Neural cell (in vitro differentiated cells): Measurements from ENCODE around the gene SDK1. TPM values are rescaled to one million over a fixed set of nuclear protein-coding genes. Genes with fewer than 3 reads are reported as not detected.

Source experiments
- H2AFZ ChIP-seq: fragments of 200-600, 300-800 bp; sonication (generic), shearing (Covaris generic); 2 replicates; pipeline ENCODE4 v1.6.0; 2014; ENCODE audit warnings: low read depth, mild to moderate bottlenecking, antibody characterized with exemption, low read length, moderate library complexity
- H3F3A ChIP-seq: fragments of 200-600 bp; shearing (Covaris generic); 2 replicates; pipeline ENCODE4 v1.6.1; 2016; ENCODE audit warnings: mild to moderate bottlenecking, moderate library complexity, mixed read lengths, antibody characterized with exemption, low read length; ENCODE audit not compliant: insufficient read depth, poor library complexity, severe bottlenecking
- H3K27ac ChIP-seq: fragments of 200-600, 300-800 bp; sonication (generic), shearing (Covaris generic); 2 replicates; pipeline ENCODE4 v1.5.1; 2014; ENCODE audit warnings: mild to moderate bottlenecking, low read length, moderate library complexity
- H3K27me3 ChIP-seq: fragments of 300-800, 200-600 bp; sonication (generic), shearing (Covaris generic); 2 replicates; pipeline ENCODE4 v1.6.0; 2014; ENCODE audit warnings: mild to moderate bottlenecking, low read depth, low read length, moderate library complexity; ENCODE audit not compliant: insufficient read depth
- H3K36me3 ChIP-seq: fragments of 300-800, 200-600 bp; sonication (generic), shearing (Covaris generic); 2 replicates; pipeline ENCODE4 v1.5.1; 2014; ENCODE audit warnings: mild to moderate bottlenecking, antibody characterized with exemption, low read length, moderate library complexity; ENCODE audit not compliant: insufficient read depth
- H3K4me2 ChIP-seq: fragments of 300-800, 200-600 bp; sonication (generic), shearing (Covaris generic); 2 replicates; pipeline ENCODE4 v1.6.0; 2014; ENCODE audit warnings: mild to moderate bottlenecking, low read length
- H3K4me3 ChIP-seq: fragments of 300-800, 200-600 bp; sonication (generic), shearing (Covaris generic); 2 replicates; pipeline ENCODE4 v1.5.1; 2014; ENCODE audit warnings: mild to moderate bottlenecking, low read length, moderate library complexity
- H3K79me2 ChIP-seq: fragments of 200-600 bp; shearing (Covaris generic); replicated peaks from 2 replicates; pipeline ENCODE4 v1.6.0; 2014; ENCODE audit warnings: mild to moderate bottlenecking, low read length, moderate library complexity; ENCODE audit not compliant: insufficient read depth
- H3K9ac ChIP-seq: fragments of 300-800, 200-600 bp; sonication (generic), shearing (Covaris generic); 2 replicates; pipeline ENCODE4 v1.6.1; 2016; ENCODE audit warnings: mild to moderate bottlenecking, low read length, mixed read lengths
- H3K9me2 ChIP-seq: fragments of 200-600 bp; shearing (Covaris generic); 2 replicates; pipeline ENCODE4 v1.6.1; 2016; ENCODE audit warnings: mild to moderate bottlenecking, low read length, mixed read lengths; ENCODE audit not compliant: insufficient read depth
- H3K9me3 ChIP-seq: fragments of 200-600, 300-800 bp; sonication (generic), shearing (Covaris generic); 2 replicates; pipeline ENCODE4 v1.6.1; 2016; ENCODE audit warnings: mild to moderate bottlenecking, mixed run types, low read length, moderate library complexity, mixed read lengths
- H4K20me1 ChIP-seq: fragments of 200-600 bp; shearing (Covaris generic); 2 replicates; pipeline ENCODE4 v1.6.1; 2016; ENCODE audit warnings: mild to moderate bottlenecking, mixed run types; ENCODE audit not compliant: insufficient read depth
- EP300 ChIP-seq: fragments of 450-650 bp; conservative IDR thresholded peaks from 2 replicates; pipeline ENCODE4 v1.6.1; 2014; ENCODE audit warnings: antibody characterized with exemption, mild to moderate bottlenecking, moderate library complexity; ENCODE audit not compliant: poor library complexity, severe bottlenecking
- EZH2 ChIP-seq: fragments of 200-600, 300-800 bp; shearing (Covaris generic), sonication (generic); IDR thresholded peaks from 2 replicates; pipeline ENCODE4 v1.6.1; 2014; ENCODE audit warnings: antibody characterized with exemption, low read length, borderline replicate concordance, mild to moderate bottlenecking; ENCODE audit not compliant: insufficient read depth, poor library complexity, severe bottlenecking
- MXI1 ChIP-seq: fragments of 450-650 bp; conservative IDR thresholded peaks from 2 replicates; pipeline ENCODE4 v1.6.1; 2014; ENCODE audit warnings: antibody characterized with exemption, mild to moderate bottlenecking; ENCODE audit not compliant: poor library complexity, severe bottlenecking
- POLR2AphosphoS5 ChIP-seq: IDR thresholded peaks from 2 replicates; pipeline ENCODE4 v1.6.1; 2012
- RAD21 ChIP-seq: fragments of 450-650 bp; conservative IDR thresholded peaks from 2 replicates; pipeline ENCODE4 v1.6.1; 2014; ENCODE audit warnings: antibody characterized with exemption, mild to moderate bottlenecking, moderate library complexity
- SMC3 ChIP-seq: fragments of 450-650 bp; conservative IDR thresholded peaks from 2 replicates; pipeline ENCODE4 v1.6.1; 2014; ENCODE audit warnings: antibody characterized with exemption, mild to moderate bottlenecking, moderate library complexity; ENCODE audit not compliant: poor library complexity
- TAF1 ChIP-seq: IDR thresholded peaks from 2 replicates; pipeline ENCODE4 v1.6.1; 2012; ENCODE audit warnings: low read depth
- polyA plus RNA-seq: library from polyadenylated mRNA; depleted of rRNA; stranded (reverse); fragments of >200 nt; gene quantifications from 2 replicates; pipeline ENCODE4 v1.2.3, GENCODE V29; 2014
- TF ChIP-seq, protein P1 (sequence below): IDR thresholded peaks from 2 replicates; pipeline ENCODE4 v1.6.1; 2012; ENCODE audit warnings: borderline replicate concordance
- TF ChIP-seq, protein P2 (sequence below): fragments of 450-650 bp; IDR thresholded peaks from 2 replicates; pipeline ENCODE4 v1.5.1; 2014; ENCODE audit warnings: antibody characterized with exemption, mild to moderate bottlenecking, moderate library complexity; ENCODE audit not compliant: poor library complexity, severe bottlenecking

SDK1 gene
- polyA plus RNA-seq, 1 donor from 2014 or later: 2.7 TPM

- no peak overlapping the region for H3K4me3 ChIP-seq
- no peak overlapping the region for H3K27ac ChIP-seq
- H3K9ac ChIP-seq: no peak overlapping the region
- H3K27me3 ChIP-seq: no peaks in the 10 kb centered on the region
- no peak overlapping the region for H3K4me2 ChIP-seq
- no peak overlapping the region for H2AFZ ChIP-seq
- no peaks in the 10 kb centered on the region for H3F3A ChIP-seq
- no peaks in the 10 kb centered on the region for H3K36me3 ChIP-seq
- H3K9me2 ChIP-seq: no peaks in the 10 kb centered on the region
- H3K9me3 ChIP-seq: peaks cover 5% of the 10 kb centered on the region
- H4K20me1 ChIP-seq: no peaks in the 10 kb centered on the region
- no peak for TF ChIP-seq SMC3
- TF ChIP-seq, protein P1, sequence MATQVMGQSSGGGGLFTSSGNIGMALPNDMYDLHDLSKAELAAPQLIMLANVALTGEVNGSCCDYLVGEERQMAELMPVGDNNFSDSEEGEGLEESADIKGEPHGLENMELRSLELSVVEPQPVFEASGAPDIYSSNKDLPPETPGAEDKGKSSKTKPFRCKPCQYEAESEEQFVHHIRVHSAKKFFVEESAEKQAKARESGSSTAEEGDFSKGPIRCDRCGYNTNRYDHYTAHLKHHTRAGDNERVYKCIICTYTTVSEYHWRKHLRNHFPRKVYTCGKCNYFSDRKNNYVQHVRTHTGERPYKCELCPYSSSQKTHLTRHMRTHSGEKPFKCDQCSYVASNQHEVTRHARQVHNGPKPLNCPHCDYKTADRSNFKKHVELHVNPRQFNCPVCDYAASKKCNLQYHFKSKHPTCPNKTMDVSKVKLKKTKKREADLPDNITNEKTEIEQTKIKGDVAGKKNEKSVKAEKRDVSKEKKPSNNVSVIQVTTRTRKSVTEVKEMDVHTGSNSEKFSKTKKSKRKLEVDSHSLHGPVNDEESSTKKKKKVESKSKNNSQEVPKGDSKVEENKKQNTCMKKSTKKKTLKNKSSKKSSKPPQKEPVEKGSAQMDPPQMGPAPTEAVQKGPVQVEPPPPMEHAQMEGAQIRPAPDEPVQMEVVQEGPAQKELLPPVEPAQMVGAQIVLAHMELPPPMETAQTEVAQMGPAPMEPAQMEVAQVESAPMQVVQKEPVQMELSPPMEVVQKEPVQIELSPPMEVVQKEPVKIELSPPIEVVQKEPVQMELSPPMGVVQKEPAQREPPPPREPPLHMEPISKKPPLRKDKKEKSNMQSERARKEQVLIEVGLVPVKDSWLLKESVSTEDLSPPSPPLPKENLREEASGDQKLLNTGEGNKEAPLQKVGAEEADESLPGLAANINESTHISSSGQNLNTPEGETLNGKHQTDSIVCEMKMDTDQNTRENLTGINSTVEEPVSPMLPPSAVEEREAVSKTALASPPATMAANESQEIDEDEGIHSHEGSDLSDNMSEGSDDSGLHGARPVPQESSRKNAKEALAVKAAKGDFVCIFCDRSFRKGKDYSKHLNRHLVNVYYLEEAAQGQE: no peak
- TF ChIP-seq MXI1: no peak
- no peak for TF ChIP-seq EZH2
- TF ChIP-seq, protein P2, sequence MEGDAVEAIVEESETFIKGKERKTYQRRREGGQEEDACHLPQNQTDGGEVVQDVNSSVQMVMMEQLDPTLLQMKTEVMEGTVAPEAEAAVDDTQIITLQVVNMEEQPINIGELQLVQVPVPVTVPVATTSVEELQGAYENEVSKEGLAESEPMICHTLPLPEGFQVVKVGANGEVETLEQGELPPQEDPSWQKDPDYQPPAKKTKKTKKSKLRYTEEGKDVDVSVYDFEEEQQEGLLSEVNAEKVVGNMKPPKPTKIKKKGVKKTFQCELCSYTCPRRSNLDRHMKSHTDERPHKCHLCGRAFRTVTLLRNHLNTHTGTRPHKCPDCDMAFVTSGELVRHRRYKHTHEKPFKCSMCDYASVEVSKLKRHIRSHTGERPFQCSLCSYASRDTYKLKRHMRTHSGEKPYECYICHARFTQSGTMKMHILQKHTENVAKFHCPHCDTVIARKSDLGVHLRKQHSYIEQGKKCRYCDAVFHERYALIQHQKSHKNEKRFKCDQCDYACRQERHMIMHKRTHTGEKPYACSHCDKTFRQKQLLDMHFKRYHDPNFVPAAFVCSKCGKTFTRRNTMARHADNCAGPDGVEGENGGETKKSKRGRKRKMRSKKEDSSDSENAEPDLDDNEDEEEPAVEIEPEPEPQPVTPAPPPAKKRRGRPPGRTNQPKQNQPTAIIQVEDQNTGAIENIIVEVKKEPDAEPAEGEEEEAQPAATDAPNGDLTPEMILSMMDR: no peak
- no peaks in the 10 kb centered on the region for H3K79me2 ChIP-seq
Observed at GRCh38 chr7:3738964-3739363, 437.9 kb downstream of the SDK1 start.

- Histone ChIP-seq H3K27ac (no peak overlapping the region), H3K36me3 (no peaks in the 10 kb centered on the region), H4K20me1 (no peaks in the 10 kb centered on the region), H3K79me2 (no peaks in the 10 kb centered on the region), H3K9me3 (peaks cover 5% of the 10 kb centered on the region), H3K4me3 (no peak overlapping the region), H3F3A (no peaks in the 10 kb centered on the region), H3K27me3 (no peaks in the 10 kb centered on the region), H3K4me2 (no peak overlapping the region), H2AFZ (no peak overlapping the region), H3K9ac (no peak overlapping the region), H3K9me2 (no peaks in the 10 kb centered on the region)
- TF ChIP-seq POLR2AphosphoS5 (no peak), EP300 (no peak), EZH2 (no peak), RAD21 (no peak), SMC3 (no peak), MXI1 (no peak), TAF1 (no peak)
- TF ChIP-seq, protein P2: no peak
- TF ChIP-seq, protein P1: no peak
Observed at GRCh38 chr7:3739983-3740382, 438.9 kb downstream of the SDK1 start.
